ENCODE data around the gene KISS1R.
A peak's percentile ranks its signal among the peaks of the same experiment; 100 is the strongest.

Gene KISS1R

GRCh38 chr19:903266-903797 is 13.8 kb upstream of the KISS1R start (continued):
- TF ChIP-seq WT1 (tag by site-specific recombination; IDR thresholded peaks at IDR 0.05) (peak; percentile 26; the same call in 1 of the 2 replicates), ZNF24 (tag by site-specific recombination; IDR thresholded peaks at IDR 0.05) (no peak), ZBTB10 (tag by site-specific recombination; IDR thresholded peaks at IDR 0.05) (no peak), KLF7 (tag by site-specific recombination; IDR thresholded peaks at IDR 0.05; ENCODE audit: borderline replicate concordance) (peak; percentile 18; the same call in 1 of the 2 replicates), PRDM10 (tag by site-specific recombination; IDR thresholded peaks at IDR 0.05) (peak; percentile 82), SP7 (tag by site-specific recombination; IDR thresholded peaks at IDR 0.05) (0 out of 2 replicates have a peak, but pooled peaks have one; percentile 15), ZSCAN16 (tag by site-specific recombination; IDR thresholded peaks at IDR 0.05) (no peak), ZNF664 (tag by site-specific recombination; IDR thresholded peaks at IDR 0.05) (no peak), ZNF366 (tag by site-specific recombination; conservative IDR thresholded peaks at IDR 0.05) (no peak), ZNF549 (tag by site-specific recombination; IDR thresholded peaks at IDR 0.05) (no peak), ZIC2 (tag by site-specific recombination; IDR thresholded peaks at IDR 0.05) (peak; percentile 96), ZNF341 (tag by site-specific recombination; IDR thresholded peaks at IDR 0.05; ENCODE audit: low read depth) (peak; percentile 59), ZNF133 (tag by site-specific recombination; IDR thresholded peaks at IDR 0.05) (no peak), ZNF747 (tag by site-specific recombination; IDR thresholded peaks at IDR 0.05) (no peak), ZNF2 (tag by site-specific recombination; IDR thresholded peaks at IDR 0.05) (no peak), ZNF140 (tag by site-specific recombination; IDR thresholded peaks at IDR 0.05) (no peak), ZNF16 (tag by site-specific recombination; IDR thresholded peaks at IDR 0.05; ENCODE audit: low read depth) (no peak), ZNF48 (tag by site-specific recombination; IDR thresholded peaks at IDR 0.05) (no peak), ZBTB26 (tag by site-specific recombination; optimal IDR thresholded peaks at IDR 0.05) (peak; percentile 61), ZNF792 (tag by site-specific recombination; IDR thresholded peaks at IDR 0.05) (no peak), ZBTB21 (tag by site-specific recombination; IDR thresholded peaks at IDR 0.05) (no peak), KLF1 (tag by site-specific recombination; IDR thresholded peaks at IDR 0.05) (peak; percentile 93), ZNF335 (tag by site-specific recombination; conservative IDR thresholded peaks at IDR 0.05) (no peak)
- TF ChIP-seq, protein P1, sequence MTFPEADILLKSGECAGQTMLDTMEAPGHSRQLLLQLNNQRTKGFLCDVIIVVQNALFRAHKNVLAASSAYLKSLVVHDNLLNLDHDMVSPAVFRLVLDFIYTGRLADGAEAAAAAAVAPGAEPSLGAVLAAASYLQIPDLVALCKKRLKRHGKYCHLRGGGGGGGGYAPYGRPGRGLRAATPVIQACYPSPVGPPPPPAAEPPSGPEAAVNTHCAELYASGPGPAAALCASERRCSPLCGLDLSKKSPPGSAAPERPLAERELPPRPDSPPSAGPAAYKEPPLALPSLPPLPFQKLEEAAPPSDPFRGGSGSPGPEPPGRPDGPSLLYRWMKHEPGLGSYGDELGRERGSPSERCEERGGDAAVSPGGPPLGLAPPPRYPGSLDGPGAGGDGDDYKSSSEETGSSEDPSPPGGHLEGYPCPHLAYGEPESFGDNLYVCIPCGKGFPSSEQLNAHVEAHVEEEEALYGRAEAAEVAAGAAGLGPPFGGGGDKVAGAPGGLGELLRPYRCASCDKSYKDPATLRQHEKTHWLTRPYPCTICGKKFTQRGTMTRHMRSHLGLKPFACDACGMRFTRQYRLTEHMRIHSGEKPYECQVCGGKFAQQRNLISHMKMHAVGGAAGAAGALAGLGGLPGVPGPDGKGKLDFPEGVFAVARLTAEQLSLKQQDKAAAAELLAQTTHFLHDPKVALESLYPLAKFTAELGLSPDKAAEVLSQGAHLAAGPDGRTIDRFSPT (tag by site-specific recombination; IDR thresholded peaks at IDR 0.05): no peak
- TF ChIP-seq, protein P2, sequence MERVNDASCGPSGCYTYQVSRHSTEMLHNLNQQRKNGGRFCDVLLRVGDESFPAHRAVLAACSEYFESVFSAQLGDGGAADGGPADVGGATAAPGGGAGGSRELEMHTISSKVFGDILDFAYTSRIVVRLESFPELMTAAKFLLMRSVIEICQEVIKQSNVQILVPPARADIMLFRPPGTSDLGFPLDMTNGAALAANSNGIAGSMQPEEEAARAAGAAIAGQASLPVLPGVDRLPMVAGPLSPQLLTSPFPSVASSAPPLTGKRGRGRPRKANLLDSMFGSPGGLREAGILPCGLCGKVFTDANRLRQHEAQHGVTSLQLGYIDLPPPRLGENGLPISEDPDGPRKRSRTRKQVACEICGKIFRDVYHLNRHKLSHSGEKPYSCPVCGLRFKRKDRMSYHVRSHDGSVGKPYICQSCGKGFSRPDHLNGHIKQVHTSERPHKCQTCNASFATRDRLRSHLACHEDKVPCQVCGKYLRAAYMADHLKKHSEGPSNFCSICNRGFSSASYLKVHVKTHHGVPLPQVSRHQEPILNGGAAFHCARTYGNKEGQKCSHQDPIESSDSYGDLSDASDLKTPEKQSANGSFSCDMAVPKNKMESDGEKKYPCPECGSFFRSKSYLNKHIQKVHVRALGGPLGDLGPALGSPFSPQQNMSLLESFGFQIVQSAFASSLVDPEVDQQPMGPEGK (tag by site-specific recombination; IDR thresholded peaks at IDR 0.05): peak; percentile 83

Data from HEK293 (cell line).